Astrocyte of the spinal cord (primary cell): ENCODE results near the gene TAS2R43.

Experiments
- DNase-seq: peaks from one replicate; pipeline ENCODE4 v3.0.0; 2011; ENCODE audit warnings: low read depth, low spot score
- H3K4me3 ChIP-seq: 2 replicates; pipeline ENCODE4 v1.5.1; 2011; ENCODE audit warnings: low read depth, mild to moderate bottlenecking, low read length, moderate library complexity
- CTCF ChIP-seq: IDR thresholded peaks from 2 replicates; pipeline ENCODE4 v1.5.1; 2012; ENCODE audit warnings: low read depth, mild to moderate bottlenecking, low read length, inconsistent platforms
- in situ Hi-C: cut with HindIII; loops from 2 replicates; pipeline ENCODE4 v1.10.0; 2017; ENCODE audit warnings: low sequenced_read_pairs

TAS2R43 gene, protein sequence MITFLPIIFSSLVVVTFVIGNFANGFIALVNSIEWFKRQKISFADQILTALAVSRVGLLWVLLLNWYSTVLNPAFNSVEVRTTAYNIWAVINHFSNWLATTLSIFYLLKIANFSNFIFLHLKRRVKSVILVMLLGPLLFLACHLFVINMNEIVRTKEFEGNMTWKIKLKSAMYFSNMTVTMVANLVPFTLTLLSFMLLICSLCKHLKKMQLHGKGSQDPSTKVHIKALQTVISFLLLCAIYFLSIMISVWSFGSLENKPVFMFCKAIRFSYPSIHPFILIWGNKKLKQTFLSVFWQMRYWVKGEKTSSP

DNA sequence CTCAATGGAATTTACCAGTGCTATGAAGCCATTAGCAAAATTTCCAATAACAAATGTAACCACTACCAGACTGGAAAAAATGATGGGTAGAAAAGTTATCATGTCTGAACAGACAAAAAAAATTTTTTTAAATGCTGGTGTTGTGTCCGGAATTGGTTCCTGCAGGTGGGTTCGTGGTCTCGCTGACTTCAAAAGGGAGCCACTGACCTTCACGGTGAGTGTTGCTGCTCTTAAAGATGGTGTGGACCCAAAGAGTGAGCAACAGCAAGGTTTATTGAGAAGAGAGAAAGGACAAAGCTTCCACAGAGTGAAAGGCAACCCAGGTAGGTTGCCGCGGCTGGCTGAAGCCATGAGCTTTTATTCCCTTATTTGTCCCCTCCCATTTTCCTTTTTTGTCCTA is at the start of gene TAS2R43:
TAS2R43 (minus strand) TSS at position 186 of the 400 bp plus-strand sequence; CDS start at position 102, 84 bp downstream.
- in situ Hi-C loops: no loop called here
- TF ChIP-seq CTCF: no peak
- no peak for DNase-seq
- H3K4me3 ChIP-seq: no peak within 1 kb of the TSS

DNA sequence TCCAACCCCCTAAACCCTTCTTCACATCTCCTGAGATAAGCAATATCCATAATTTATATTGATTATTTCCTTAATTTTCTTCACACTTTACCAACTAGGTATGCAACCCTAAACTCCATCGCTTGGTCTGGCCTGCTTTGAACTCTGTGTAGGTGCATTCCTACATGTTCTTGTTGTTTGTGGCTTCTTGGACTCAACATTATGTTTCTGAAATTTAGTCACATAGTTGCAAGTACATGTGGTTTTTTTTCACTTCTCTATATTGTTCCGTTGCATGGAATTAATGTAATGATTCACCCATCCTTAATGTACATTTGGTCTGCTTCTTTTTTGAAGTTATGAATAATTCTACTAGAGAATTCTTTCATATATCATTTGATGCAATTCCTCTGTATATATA is 44.0 kb upstream of the TAS2R43 start:
- in situ Hi-C loops: no loop called here

GRCh38 chr12:11134305-11134704 is 42.2 kb upstream of the TAS2R43 start, which contains the start of gene TAS2R30:
Gene TAS2R30 (minus strand): TSS chr12:11134644. CDS start chr12:11134244, 400 bp downstream.
- DNase-seq: no peak
- no peak for TF ChIP-seq CTCF
- H3K4me3 ChIP-seq: no peak within 1 kb of the TSS
- in situ Hi-C loops: no loop called here

More for the DNA sequence above, 44.0 kb upstream of the TAS2R43 start:
- DNase-seq: no peak
- no peak overlapping the region for H3K4me3 ChIP-seq
- no peak for TF ChIP-seq CTCF

GRCh38 chr12:11133816-11134215 is 41.7 kb upstream of the TAS2R43 start:
- in situ Hi-C loops: no loop called here
- no peak overlapping the region for H3K4me3 ChIP-seq
- no peak for TF ChIP-seq CTCF
- peak; percentile 8 for DNase-seq

DNA sequence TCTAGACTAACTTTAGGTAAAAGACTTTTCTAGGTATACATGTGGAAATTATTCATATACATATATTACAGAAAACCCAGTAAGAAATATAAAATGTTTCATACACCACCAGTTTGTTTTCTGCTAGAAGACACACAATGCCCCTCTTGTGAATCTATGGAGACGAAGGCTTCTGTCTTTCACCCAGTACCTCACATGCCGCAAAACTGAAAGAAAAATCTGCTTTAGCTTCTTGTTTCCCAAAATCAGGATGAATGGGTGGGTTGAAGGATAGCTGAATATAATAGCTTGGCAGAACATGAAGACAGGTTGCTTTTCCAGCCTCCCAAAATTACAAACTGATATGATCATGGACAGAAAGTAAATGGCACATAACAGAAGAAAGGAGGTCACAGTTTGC is 41.0 kb upstream of the TAS2R43 start:
- in situ Hi-C loops: no loop called here
- no peak for TF ChIP-seq CTCF
- DNase-seq: no peak
- no peak overlapping the region for H3K4me3 ChIP-seq

GRCh38 chr12:11130999-11131398 is 38.9 kb upstream of the TAS2R43 start:
- H3K4me3 ChIP-seq: no peak overlapping the region
- no peak for TF ChIP-seq CTCF
- no peak for DNase-seq
- in situ Hi-C loops: no loop called here
